ENCODE results near the gene LIMA1.

GRCh38 chr12:50195832-50196231 lies 87.5 kb downstream of the LIMA1 start:
- TF ChIP-seq, protein P1, sequence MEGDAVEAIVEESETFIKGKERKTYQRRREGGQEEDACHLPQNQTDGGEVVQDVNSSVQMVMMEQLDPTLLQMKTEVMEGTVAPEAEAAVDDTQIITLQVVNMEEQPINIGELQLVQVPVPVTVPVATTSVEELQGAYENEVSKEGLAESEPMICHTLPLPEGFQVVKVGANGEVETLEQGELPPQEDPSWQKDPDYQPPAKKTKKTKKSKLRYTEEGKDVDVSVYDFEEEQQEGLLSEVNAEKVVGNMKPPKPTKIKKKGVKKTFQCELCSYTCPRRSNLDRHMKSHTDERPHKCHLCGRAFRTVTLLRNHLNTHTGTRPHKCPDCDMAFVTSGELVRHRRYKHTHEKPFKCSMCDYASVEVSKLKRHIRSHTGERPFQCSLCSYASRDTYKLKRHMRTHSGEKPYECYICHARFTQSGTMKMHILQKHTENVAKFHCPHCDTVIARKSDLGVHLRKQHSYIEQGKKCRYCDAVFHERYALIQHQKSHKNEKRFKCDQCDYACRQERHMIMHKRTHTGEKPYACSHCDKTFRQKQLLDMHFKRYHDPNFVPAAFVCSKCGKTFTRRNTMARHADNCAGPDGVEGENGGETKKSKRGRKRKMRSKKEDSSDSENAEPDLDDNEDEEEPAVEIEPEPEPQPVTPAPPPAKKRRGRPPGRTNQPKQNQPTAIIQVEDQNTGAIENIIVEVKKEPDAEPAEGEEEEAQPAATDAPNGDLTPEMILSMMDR (IDR thresholded peaks at IDR 0.05) = no peak
- TF ChIP-seq POLR2A (IDR thresholded peaks at IDR 0.05) = no peak

All from lower leg skin (tissue), 3 donors.